Stimulated activated CD4-positive, alpha-beta T cell treated with anti-CD3 and anti-CD28 coated beads, Interleukin-4, amount 100 ng/mL, for 1 hour (primary cell): ENCODE measurements around the gene NECTIN3.
A peak's percentile ranks its signal among the peaks of the same experiment; 100 is the strongest.

ENCODE experiments used
- DNase-seq: peaks from one replicate; pipeline ENCODE4 v3.0.0-alpha.2; 2020

NECTIN3 gene, protein sequence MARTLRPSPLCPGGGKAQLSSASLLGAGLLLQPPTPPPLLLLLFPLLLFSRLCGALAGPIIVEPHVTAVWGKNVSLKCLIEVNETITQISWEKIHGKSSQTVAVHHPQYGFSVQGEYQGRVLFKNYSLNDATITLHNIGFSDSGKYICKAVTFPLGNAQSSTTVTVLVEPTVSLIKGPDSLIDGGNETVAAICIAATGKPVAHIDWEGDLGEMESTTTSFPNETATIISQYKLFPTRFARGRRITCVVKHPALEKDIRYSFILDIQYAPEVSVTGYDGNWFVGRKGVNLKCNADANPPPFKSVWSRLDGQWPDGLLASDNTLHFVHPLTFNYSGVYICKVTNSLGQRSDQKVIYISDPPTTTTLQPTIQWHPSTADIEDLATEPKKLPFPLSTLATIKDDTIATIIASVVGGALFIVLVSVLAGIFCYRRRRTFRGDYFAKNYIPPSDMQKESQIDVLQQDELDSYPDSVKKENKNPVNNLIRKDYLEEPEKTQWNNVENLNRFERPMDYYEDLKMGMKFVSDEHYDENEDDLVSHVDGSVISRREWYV

DNA sequence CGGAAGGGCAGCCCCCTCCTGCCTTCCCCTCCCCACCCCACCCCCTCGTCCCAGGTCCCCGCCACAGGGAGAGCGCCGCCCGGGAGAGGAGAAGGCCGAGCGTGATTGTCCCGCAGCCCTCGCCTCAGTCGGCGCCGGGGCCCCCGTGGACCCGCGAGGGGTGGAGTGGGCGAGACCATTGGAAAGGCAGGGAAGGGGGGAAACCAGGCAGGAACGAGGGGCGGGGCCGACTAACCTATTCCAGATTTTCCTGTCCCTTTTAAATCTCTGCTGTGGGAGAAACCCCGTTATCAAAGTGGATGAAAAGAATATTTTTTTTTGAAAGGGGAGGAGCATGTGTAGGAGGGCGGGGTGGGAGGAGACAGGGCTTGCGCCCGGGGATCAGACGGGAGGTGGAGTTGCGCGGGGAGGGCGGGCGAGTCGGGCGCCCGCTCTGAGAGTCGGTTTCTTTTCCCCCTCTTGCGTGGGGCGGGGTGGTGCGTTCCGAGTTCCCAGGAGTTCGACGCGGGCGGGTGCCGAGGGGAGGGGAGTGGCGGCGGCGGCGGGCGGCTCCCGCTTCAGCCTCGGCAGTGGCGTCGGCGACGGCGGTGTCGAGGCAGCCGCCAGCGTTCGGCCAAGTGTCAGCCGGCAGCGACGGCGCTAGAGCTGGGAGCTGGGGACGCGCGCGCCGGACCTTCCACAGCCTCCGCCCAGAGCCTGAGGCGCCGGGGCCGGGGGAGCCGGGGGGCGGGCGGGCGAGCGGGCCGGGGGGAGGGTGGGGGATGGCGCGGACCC lies at the start of gene NECTIN3:
NECTIN3 (plus strand) TSS at position 560 of the 774 bp plus-strand sequence; CDS start at position 762, 202 bp downstream.
- DNase-seq = peak; percentile 84

DNA sequence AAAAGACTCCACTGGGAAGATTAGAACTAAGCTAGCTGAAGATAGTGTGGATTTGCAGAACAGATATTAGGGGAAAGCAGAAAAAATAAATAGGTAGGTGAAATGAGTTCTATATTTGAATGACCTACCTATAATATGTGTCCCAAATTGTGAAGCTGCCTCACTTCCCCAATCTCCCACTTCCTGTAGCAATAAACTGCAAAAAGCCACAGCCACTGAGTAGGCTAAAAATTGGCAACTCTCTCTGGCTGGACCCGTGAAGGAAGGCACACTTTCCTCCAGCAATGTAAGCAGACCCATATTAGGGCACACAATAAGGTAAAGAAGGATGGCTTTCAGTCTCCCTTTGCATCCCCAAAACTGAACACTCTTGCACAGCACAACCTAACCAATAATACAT lies 43.7 kb upstream of the NECTIN3 start:
- no peak for DNase-seq

DNA sequence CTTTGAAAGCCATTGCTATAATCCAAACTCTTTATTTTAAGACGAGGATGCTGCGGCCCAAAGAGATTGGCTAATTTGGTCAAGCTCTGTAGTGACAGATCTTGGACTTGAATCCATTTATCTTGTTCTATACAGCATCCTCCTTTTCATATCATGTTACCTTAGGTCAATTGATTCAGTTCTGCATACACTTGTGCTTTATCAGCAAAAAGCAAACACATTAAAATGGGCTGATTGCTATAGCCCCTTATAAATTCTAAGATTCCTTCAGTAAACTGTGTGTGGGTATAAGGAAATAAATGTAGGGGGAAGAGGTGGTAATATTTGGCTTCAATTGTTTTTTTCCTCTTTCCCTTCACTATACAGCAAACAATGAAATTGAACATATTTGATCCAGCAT lies 40.1 kb upstream of the NECTIN3 start:
- no peak for DNase-seq

DNA sequence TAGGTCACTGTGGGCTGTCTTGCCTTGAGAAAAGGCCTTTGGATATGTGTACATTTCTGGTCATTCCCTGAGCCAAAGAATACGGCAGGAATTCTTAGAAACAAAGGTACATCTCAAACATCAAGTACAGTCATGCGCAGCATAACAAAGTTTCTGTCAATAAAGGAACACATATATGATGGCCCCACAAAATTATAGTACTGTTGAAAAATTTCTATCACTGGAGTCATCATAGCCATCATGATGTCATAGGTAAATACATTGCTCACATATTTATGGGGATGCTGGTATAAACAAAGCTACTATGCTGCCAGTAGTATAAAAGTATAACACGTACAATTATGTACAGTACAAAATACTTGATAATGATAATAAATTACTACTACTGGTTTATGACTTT lies 38.9 kb upstream of the NECTIN3 start:
- DNase-seq = no peak

DNA sequence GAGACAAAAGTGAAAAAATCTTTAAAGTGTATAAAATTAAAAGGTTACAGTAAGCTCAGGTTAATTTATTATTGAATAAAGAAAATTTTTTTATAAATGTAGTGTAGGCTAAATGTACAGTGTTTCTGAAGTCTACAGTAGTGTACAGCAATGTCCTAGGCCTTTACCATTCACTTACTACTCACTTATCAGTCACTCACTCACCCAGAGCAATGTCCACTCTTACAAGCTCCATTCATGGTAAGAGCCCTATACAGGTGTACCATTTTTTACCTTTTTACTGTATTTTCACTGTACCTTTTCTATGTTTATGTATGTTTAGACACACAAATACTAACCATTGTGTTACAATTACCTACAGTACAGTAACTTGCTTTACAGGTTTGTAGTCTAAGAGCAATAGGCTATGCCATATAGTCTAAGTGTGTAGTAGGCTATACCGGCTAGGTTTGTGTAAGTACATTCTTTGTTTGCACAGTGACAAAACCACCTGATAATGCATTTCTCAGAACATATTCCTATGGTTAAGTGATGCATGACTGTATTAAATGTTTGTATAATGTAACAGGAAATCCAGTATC lies 38.1 kb upstream of the NECTIN3 start:
- DNase-seq = no peak

DNA sequence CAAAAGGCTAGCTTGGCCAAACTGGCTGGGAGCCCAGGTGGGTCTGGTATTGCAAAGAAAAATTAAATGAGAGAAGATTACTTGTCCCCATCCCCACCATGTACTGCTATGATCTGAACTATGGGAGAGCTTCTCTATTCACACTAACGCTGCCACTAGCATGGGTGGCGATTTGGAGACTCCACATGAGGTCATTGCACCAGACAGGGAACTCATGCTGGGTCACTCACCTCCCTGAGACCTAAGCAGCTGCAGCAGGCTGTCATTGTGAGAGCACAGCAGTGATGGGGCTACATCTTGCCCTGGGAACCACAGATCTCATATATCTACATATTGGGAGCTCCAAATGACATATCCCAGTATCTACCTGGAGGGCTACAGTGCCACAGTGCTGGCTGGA lies 36.3 kb upstream of the NECTIN3 start:
- no peak for DNase-seq

DNA sequence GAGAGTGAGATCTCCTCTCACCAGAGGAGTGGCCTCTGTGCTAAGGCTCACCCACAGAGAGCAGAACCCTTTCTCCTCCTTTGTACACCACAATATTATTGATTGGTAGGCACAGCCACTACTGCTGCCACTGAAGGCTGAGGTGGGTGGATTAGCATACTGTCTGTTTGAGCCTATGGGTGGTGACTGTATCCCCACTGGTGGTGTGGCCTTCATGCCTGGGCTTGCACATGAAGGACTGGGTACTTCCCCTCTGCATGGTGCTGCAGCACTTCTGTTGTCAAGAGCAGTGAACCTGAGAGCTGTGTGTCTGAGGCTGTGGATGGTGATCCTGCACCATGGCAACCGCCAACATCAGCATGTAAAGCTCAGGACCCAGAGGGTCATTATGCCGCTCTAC lies 35.7 kb upstream of the NECTIN3 start:
- no peak for DNase-seq

DNA sequence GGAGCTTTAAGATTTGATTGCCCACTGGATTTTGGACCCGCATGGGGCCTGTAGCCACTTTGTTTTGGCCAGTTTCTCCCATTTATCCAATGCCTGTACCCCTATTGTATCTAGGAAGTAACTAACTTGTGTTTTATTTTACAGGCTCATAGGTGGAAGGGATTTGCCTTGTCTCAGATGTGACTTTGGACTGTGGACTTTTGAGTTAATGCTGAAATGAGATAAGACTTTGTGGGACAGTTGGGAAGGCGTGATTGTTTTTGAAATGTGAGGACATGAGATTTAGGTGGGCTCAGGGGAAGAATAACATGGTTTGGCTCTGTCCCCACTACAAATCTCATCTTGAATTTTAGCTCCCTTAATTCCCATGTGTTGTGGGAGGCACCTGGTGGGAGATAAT lies 30.7 kb upstream of the NECTIN3 start:
- DNase-seq = no peak

DNA sequence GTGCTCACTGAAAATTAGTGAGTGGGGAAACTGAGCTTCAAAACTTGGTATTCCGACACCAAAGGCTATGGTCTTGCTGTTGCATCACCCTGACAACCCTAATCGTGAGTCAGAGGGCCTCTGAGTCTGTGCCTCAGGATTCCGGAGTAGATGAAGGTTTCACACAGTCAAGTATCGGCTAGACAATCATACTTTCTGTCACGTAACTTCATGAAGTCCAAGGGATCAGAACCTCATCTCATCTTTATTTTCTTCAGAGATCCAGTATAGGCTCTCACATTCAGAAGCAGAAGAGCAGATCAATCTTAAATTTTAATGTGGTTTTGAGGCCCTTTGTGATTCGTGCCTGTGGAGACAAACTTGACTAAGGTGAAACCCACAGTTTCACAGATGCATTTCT lies 26.1 kb upstream of the NECTIN3 start:
- no peak for DNase-seq

DNA sequence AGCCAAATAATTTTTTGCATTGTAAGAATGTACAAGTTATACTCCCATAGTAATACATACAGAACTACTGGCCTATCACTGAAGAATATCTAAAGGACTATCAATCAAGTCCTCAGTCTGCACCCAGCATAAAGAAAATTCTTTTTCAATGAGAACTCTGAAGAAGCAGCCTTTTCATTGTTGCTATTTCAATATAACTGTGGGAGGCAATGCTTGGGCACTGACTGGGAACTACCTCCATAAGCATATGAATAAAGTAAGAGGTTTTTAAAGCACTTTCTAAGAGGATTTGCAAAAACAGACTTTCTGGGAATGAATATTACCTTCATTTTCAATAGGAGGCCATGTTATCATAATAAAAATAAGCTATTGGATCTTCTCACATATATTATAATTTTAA lies 24.6 kb upstream of the NECTIN3 start:
- DNase-seq = no peak

DNA sequence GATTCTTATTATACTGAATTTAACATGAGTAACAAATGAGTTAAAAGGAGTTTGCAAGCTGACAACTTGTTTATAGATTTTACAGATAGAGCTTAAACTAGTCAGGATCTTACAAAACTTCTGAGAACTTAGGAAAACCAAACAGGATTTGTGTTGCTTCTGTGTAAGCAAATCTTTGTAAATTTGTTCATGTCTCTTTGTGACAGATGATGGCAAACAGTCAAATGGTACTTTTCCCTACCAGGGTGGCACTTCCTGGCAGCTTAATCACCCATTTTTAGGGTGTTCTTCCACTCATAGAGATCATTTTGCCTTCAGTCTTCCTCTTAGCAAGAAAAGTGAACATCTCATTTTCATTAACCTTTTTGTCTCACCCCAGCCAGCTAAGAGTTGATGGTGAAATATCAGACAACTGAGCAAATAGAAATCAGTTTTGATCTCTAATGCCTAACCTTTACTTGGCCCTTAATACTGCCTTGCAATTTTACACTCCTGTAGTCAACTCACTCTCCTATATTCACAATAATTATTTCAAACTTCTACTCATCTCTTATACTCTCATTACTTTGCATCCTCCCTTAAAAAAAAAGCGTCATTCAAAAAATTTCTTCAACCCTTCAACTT lies 23.7 kb upstream of the NECTIN3 start:
- DNase-seq = no peak

DNA sequence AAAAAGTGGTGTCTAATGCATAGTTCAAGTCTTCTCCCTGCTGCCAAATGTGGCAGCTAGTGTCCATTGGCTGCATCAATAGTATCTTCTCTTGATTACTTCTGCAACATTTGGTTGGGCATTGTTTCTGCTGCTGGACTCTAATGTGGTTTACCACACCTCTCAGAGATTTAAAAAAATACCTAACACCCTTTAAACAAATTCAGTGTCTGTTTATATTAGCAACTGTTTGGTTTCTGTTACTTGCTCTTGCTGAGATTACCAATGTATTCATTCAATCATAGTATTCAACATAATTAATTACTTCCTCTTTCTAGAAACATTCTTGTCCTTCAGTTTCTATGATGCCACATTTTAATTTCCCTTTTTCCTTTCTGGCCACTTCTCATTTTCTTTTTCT lies 20.3 kb upstream of the NECTIN3 start:
- no peak for DNase-seq

DNA sequence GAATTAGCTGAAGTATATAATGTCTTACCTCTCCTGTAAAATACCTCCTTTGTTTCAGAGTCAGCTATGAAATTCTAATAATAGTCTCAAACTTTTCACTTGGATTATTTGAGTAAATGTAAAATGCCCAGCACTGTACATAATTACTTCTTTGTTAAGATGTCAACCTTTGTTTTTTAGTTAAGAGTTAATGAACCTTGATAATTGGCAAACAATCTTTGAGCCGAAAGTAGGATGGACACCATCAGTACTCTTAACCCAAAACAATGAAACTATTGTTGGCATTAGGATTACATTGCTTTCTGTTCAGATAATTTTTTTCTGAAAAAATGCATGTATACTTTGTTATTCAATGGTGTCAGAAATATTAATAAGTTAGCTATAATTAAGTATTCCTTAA lies 3.0 kb upstream of the NECTIN3 start:
- DNase-seq = no peak

DNA sequence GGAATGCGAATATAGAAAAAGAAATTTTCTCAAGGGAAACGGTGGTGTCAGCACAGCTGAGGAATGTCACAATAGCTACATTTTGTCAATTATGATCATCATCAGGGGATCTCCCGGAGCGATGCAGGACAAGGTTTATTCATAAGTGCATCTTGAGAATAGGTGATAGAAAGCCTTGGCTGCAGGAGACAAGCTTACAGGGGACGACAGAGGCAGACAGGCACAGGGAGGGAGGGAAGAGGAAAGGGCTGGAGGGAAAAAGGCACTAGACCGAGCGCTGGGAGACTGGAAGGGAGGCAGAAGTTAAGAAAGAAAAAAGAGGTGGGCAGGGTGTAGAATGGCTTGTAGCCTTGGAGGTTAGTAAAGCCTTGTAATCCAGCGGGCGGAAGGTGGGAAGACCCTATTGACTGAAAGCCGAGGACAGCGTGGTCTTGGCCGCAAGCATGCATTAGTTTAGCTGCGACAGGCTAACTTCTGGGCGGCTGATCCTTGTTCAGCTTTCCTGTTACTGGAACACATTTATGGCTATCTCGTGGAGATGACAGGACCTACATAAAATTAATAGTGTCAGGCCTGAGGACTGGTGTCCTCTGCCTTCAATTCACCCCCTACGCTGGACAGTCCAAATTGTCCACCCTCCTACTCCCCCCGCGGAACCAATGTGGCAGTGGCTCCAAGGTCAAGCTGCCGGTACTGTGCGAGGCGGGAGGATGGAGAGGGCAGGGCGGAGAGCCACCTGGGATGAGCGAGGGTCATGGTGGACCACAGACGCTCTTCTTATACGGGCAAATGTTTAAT lies 1.4 kb upstream of the NECTIN3 start:
- no peak for DNase-seq

DNA sequence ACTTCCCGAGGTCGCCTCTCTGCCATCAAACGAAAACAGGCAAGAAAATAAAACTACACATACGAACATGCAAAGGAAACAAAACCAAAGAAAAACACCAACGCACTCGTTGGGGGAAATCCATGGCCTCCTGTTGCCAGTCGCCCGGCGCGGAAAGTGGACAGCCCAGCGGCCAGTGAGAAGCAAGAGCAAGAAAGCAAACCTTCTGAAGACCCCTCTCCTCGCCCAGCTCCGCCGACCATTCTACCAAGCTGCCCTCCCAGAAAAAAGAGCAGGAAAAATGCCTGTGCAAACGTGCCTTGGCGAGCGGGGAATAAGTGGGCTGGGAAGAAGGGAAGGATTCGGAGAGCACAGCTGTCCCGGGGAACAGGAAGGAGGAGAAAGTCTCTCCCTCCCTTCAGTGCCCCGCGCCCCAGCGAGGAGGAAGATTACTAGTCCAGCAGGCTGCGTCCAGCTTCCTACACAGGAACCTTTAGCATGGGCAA lies 802 bp upstream of the NECTIN3 start:
- peak; percentile 31 for DNase-seq

DNA sequence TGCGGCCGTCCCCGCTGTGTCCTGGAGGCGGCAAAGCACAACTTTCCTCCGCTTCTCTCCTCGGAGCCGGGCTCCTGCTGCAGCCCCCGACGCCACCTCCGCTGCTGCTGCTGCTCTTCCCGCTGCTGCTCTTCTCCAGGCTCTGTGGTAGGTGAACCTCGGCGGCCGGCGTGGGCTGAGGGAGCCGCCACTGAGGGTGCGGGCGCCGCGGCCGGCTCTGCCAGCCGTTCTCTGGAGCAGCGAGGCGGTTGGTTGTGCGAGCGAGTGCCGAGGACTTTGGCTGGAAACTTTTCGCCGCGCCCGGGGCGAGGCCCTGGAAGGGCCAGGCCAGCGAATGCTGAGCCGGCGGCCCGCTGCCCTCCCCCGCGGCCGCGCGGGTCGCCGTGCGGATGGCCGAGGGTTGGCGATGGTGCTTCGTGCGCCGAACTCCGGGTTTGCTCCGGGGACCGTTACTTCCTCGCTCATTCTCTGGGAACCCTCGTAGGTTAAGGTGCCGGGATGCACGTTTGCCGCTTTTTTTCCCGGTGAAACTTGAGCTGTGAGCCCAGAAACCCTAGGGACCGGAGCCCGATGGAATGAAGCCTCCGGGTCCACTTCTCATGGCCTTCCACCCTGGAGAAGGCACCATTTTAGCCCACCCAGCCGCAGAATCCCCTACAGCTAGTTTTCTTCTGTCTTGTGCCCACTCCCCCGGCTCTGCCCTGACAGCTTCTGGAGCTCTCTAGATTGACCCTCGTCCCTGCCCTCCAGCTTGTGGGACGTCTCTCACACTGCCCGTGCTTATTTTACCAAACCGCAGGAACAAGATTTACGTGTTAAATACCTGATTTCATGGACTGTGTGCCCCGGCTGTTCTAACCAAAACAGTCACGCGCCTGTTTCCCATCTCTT lies 660 bp downstream of the NECTIN3 start:
- DNase-seq = peak; percentile 37

DNA sequence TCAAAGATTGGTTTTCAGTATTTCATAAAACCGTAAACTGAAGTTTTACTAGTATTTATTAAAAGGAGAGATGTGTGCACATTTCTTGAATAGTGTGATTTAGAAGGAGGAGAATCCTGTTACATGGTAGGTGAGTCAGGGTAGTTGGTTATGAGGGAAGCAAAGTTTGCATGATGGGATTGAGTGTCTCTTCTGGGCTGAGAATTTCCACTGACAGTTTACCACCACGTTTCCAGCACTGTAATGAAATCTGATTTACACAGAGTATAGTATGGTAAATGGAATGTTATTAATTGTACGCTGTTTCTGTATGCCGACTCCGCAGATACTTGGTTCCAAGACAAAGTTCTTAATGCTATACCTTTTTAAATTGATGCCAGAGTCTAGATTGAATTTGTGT lies 1.6 kb downstream of the NECTIN3 start:
- DNase-seq = no peak

DNA sequence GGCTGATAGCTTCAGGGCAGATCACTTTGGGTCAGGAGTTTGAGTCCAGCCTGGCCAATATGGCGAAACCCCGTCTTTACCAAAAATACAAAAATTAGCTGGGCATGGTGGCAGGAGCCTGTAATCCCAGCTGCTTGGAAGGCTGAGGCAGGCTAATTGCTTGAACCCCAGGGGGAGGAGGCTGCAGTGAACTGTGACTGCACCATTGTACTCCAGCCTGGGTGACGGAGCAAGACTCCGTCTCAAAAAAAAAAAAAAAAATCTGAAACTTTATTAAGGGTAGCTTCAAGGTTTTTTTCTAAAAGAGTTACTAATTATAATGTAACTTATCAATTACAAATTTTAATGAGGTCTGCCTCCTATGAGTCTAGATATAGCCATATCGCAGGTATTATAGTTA lies 5.1 kb downstream of the NECTIN3 start:
- DNase-seq = no peak

DNA sequence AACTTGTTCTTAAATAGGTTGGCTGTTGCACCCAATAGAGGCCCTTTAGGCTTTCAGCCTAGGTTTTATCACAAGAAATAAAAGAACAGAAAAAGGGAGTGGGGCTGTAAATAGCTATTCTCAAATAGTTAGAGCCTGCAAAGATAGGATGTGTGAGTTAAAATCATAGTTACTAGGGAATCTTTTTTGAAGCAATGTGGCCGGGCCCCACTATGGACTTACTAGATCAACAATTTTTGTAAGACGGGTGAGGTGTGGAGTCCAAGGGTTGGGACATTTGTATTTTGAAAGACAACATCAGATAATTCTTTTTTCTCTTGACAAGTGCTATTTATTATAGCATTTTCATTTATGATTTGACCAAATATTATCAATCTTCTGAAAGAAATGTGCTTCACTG lies 5.8 kb downstream of the NECTIN3 start:
- no peak for DNase-seq

DNA sequence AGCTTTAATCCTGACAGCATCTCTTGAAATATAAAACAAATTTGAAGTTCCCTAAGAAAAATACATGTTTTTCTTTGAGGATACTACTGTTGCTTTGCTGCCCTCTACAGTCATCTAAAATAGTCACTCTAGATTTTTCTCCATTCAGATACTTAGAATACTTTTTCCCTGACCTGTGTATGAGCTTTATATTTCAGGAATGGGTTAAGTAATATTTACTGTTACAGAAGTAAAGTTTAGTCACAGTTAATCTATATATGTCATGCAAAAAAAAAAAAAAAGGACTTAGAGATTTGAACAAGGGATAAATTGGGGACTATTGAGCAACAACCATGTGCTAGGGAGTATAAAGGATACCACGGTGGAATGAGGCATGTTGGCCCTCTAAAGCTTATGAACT lies 8.8 kb downstream of the NECTIN3 start:
- DNase-seq = no peak

DNA sequence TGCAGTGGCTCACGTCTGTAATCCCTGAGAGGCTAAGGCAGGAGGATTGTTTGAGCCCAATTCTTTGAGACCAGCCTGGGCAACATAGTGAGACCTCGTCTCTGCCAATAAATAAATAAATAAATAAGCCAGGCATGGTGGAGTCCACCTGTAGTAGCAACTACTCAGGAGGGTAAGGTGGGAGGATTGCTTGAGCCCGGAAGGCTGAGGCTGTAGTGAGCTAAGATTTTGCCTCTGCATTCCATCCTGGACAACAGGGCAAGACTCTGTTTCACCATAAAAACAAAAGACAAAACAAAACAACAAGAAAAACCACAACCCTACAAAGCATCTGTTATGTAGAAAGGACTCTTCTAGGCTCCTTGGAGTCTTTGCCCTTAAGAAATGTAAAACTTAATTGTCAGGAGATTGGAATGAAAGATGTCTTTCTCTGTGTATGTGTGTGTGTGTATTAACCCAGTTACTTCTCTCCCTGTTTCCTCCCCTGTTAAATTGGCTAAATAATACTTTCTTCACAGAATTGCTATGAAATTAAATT lies 9.5 kb downstream of the NECTIN3 start:
- no peak for DNase-seq
